ENCODE results near the gene REEP3.

The REEP3 gene

DNA sequence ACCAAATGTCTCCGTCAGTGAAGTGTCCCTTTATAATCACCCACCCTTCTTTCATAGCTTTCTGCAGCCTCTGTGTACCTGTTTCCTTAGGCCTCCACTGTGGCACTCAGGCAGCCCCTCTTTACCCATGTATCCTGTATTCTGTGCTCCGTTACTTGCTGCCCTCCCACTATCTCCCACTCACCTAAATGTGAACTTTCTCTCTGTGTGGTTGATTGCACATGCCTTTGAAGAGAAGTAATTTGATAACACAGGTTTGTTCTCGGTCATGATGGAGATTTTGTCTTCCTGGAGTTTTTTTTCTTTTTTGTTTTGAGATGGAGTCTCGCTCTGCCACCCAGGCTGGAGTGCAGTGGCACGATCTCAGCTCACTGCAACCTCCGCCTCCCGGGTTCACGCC, 61.5 kb downstream of the REEP3 start:
- H3K27ac ChIP-seq (ENCODE audit: poor library complexity, severe bottlenecking): no peak overlapping the region
- H3K27me3 ChIP-seq (ENCODE audit: insufficient read depth, poor library complexity, severe bottlenecking): no peaks in the 10 kb centered on the region
- peaks cover 18% of the 10 kb centered on the region for H3K4me1 ChIP-seq (ENCODE audit: insufficient read depth, poor library complexity, severe bottlenecking)
- TF ChIP-seq, protein P1, sequence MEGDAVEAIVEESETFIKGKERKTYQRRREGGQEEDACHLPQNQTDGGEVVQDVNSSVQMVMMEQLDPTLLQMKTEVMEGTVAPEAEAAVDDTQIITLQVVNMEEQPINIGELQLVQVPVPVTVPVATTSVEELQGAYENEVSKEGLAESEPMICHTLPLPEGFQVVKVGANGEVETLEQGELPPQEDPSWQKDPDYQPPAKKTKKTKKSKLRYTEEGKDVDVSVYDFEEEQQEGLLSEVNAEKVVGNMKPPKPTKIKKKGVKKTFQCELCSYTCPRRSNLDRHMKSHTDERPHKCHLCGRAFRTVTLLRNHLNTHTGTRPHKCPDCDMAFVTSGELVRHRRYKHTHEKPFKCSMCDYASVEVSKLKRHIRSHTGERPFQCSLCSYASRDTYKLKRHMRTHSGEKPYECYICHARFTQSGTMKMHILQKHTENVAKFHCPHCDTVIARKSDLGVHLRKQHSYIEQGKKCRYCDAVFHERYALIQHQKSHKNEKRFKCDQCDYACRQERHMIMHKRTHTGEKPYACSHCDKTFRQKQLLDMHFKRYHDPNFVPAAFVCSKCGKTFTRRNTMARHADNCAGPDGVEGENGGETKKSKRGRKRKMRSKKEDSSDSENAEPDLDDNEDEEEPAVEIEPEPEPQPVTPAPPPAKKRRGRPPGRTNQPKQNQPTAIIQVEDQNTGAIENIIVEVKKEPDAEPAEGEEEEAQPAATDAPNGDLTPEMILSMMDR (IDR thresholded peaks at IDR 0.05; ENCODE audit: poor library complexity, severe bottlenecking): no peak
- H3K36me3 ChIP-seq (ENCODE audit: low read depth): peaks cover 4% of the 10 kb centered on the region; the same call in 1 of the 2 replicates
- H3K9me3 ChIP-seq (ENCODE audit: severe bottlenecking): no peaks in the 10 kb centered on the region
- DNase-seq (ENCODE audit: low spot score) (no peak), ATAC-seq (ENCODE audit: low read depth) (no peak)
- no peak overlapping the region for H3K4me3 ChIP-seq (ENCODE audit: severe bottlenecking)

DNA sequence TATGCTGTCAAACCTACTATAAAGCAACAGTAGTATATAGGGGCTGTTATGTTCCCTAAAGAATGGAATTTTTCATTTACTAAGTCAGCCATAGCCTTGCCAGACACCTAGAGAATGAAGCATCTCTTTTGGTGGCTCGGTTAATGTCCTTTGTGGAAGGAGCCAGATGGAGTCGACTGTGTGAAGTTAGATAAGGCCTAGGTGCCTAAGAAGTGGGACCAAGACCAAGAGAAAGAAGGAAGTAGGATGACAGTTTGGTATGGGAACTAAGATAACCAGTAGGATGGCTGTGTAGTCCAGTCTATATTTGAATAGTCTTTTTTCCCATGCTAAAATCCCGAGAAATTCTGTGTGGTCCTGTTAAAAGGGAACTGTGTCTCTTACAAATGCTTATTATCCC, 62.2 kb downstream of the REEP3 start:
- no peak overlapping the region for H3K4me3 ChIP-seq (ENCODE audit: severe bottlenecking)
- ATAC-seq (ENCODE audit: low read depth): no peak
- TF ChIP-seq, protein P1 (IDR thresholded peaks at IDR 0.05; ENCODE audit: poor library complexity, severe bottlenecking): no peak
- no peak overlapping the region for H3K27ac ChIP-seq (ENCODE audit: poor library complexity, severe bottlenecking)
- peaks cover 19% of the 10 kb centered on the region for H3K4me1 ChIP-seq (ENCODE audit: insufficient read depth, poor library complexity, severe bottlenecking)
- no peaks in the 10 kb centered on the region for H3K9me3 ChIP-seq (ENCODE audit: severe bottlenecking)
- H3K36me3 ChIP-seq (ENCODE audit: low read depth): no peaks in the 10 kb centered on the region; the same call in 1 of the 2 replicates
- DNase-seq (ENCODE audit: low spot score): no peak
- H3K27me3 ChIP-seq (ENCODE audit: insufficient read depth, poor library complexity, severe bottlenecking): no peaks in the 10 kb centered on the region

GRCh38 chr10:63583909-63584724, 62.9 kb downstream of the REEP3 start:
- ATAC-seq (ENCODE audit: low read depth) (no peak), DNase-seq (ENCODE audit: low spot score) (no peak)
- TF ChIP-seq, protein P1 (IDR thresholded peaks at IDR 0.05; ENCODE audit: poor library complexity, severe bottlenecking): no peak
- H3K27ac ChIP-seq (ENCODE audit: poor library complexity, severe bottlenecking): no peak overlapping the region
- H3K36me3 ChIP-seq (ENCODE audit: low read depth): no peaks in the 10 kb centered on the region; the same call in 1 of the 2 replicates
- H3K27me3 ChIP-seq (ENCODE audit: insufficient read depth, poor library complexity, severe bottlenecking): no peaks in the 10 kb centered on the region
- no peak overlapping the region for H3K4me3 ChIP-seq (ENCODE audit: severe bottlenecking)
- no peaks in the 10 kb centered on the region for H3K9me3 ChIP-seq (ENCODE audit: severe bottlenecking)
- peaks cover 23% of the 10 kb centered on the region for H3K4me1 ChIP-seq (ENCODE audit: insufficient read depth, poor library complexity, severe bottlenecking)

- DNase-seq (ENCODE audit: low spot score): no peak
- TF ChIP-seq, protein P1 (IDR thresholded peaks at IDR 0.05; ENCODE audit: poor library complexity, severe bottlenecking): no peak
- no peak for ATAC-seq (ENCODE audit: low read depth)
- H3K27ac ChIP-seq (ENCODE audit: poor library complexity, severe bottlenecking): no peak overlapping the region
- H3K9me3 ChIP-seq (ENCODE audit: severe bottlenecking): no peaks in the 10 kb centered on the region
- no peaks in the 10 kb centered on the region for H3K36me3 ChIP-seq (ENCODE audit: low read depth)
- peaks cover 23% of the 10 kb centered on the region for H3K4me1 ChIP-seq (ENCODE audit: insufficient read depth, poor library complexity, severe bottlenecking)
- H3K4me3 ChIP-seq (ENCODE audit: severe bottlenecking): no peak overlapping the region
- no peaks in the 10 kb centered on the region for H3K27me3 ChIP-seq (ENCODE audit: insufficient read depth, poor library complexity, severe bottlenecking)
Measured at GRCh38 chr10:63584725-63585035, 63.5 kb downstream of the REEP3 start.

DNA sequence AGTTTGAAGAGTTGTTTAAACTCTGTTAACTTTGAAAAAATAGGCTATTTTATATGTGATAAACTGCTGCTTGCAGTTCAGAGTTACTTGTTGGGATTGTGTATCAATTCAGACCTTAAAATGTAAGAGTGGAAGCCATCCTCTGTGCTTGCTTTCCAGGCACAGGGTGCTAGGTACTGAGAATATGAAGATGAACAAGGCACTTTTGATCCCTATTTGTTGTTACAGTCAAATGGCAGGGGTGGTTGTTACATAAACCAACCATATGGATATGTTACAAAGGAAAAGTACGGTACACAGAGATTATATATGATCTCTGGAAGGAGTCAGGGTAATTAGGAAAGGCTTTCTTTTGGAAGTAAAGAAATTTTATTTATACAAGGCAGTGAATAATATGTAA, 63.8 kb downstream of the REEP3 start:
- TF ChIP-seq, protein P1 (IDR thresholded peaks at IDR 0.05; ENCODE audit: poor library complexity, severe bottlenecking): no peak
- peaks cover 23% of the 10 kb centered on the region for H3K4me1 ChIP-seq (ENCODE audit: insufficient read depth, poor library complexity, severe bottlenecking)
- DNase-seq (ENCODE audit: low spot score) (no peak), ATAC-seq (ENCODE audit: low read depth) (no peak)
- no peak overlapping the region for H3K27ac ChIP-seq (ENCODE audit: poor library complexity, severe bottlenecking)
- no peaks in the 10 kb centered on the region for H3K36me3 ChIP-seq (ENCODE audit: low read depth)
- H3K4me3 ChIP-seq (ENCODE audit: severe bottlenecking): no peak overlapping the region
- H3K9me3 ChIP-seq (ENCODE audit: severe bottlenecking): no peaks in the 10 kb centered on the region
- H3K27me3 ChIP-seq (ENCODE audit: insufficient read depth, poor library complexity, severe bottlenecking): no peaks in the 10 kb centered on the region
